Nephron (organoid): ENCODE measurements around the gene FNIP1.
A peak's percentile ranks its signal among the peaks of the same experiment; 100 is the strongest.

Experiments used
- H3K27ac Mint-ChIP-seq, 3 experiments: 2 replicates each; pipeline ENCODE4 v1.8.0; 2020; ENCODE audit warnings: mixed read lengths in 3 of 3, mild to moderate bottlenecking in 2 of 3, moderate library complexity in 1 of 3
- H3K27me3 Mint-ChIP-seq: 2 replicates; pipeline ENCODE4 v1.8.0; 2021; ENCODE audit warnings: low read depth, mild to moderate bottlenecking, moderate library complexity, mixed read lengths
- H3K36me3 Mint-ChIP-seq: 2 replicates; pipeline ENCODE4 v1.8.0; 2020; ENCODE audit warnings: low read depth, mixed read lengths
- H3K4me1 Mint-ChIP-seq: 2 replicates; pipeline ENCODE4 v1.8.0; 2020; ENCODE audit warnings: mixed read lengths
- H3K4me3 Mint-ChIP-seq, 3 experiments: 2 replicates each; pipeline ENCODE4 v1.8.0; 2020; ENCODE audit warnings: mild to moderate bottlenecking in 3 of 3, mixed read lengths in 3 of 3, moderate library complexity in 2 of 3
- H3K9me3 Mint-ChIP-seq: 2 replicates; pipeline ENCODE4 v1.8.0; 2020; ENCODE audit warnings: mixed read lengths
- TF ChIP-seq, protein P1 (sequence below), 3 experiments: fragments of 200-600 bp; sonication (generic); IDR thresholded peaks; one replicate each; pipeline ENCODE4 v1.5.0; 2021; ENCODE audit warnings: antibody characterized with exemption in 3 of 3; ENCODE audit not compliant: unreplicated experiment in 3 of 3

FNIP1 gene

GRCh38 chr5:131610198-131611063 lies 186.4 kb downstream of the FNIP1 start:
- Mint-ChIP-seq H3K27ac (peak overlapping the region in 1 of 3 experiments; percentile 88), H3K27me3 (no peaks in the 10 kb centered on the region), H3K9me3 (no peaks in the 10 kb centered on the region), H3K36me3 (peaks cover 8% of the 10 kb centered on the region), H3K4me1 (peaks cover 29% of the 10 kb centered on the region), H3K4me3 (no peak overlapping the region)
- TF ChIP-seq, protein P1, sequence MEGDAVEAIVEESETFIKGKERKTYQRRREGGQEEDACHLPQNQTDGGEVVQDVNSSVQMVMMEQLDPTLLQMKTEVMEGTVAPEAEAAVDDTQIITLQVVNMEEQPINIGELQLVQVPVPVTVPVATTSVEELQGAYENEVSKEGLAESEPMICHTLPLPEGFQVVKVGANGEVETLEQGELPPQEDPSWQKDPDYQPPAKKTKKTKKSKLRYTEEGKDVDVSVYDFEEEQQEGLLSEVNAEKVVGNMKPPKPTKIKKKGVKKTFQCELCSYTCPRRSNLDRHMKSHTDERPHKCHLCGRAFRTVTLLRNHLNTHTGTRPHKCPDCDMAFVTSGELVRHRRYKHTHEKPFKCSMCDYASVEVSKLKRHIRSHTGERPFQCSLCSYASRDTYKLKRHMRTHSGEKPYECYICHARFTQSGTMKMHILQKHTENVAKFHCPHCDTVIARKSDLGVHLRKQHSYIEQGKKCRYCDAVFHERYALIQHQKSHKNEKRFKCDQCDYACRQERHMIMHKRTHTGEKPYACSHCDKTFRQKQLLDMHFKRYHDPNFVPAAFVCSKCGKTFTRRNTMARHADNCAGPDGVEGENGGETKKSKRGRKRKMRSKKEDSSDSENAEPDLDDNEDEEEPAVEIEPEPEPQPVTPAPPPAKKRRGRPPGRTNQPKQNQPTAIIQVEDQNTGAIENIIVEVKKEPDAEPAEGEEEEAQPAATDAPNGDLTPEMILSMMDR (IDR thresholded peaks at IDR 0.05; ENCODE audit: unreplicated experiment in 3 of 3), result no peak

GRCh38 chr5:131609774-131610173 lies 187.0 kb downstream of the FNIP1 start:
- TF ChIP-seq, protein P1 (IDR thresholded peaks at IDR 0.05; ENCODE audit: unreplicated experiment in 3 of 3), result no peak
- H3K4me3 Mint-ChIP-seq, result no peak overlapping the region

GRCh38 chr5:131608597-131608996 lies 188.2 kb downstream of the FNIP1 start:
- H3K9me3 Mint-ChIP-seq, result no peaks in the 10 kb centered on the region
- H3K27ac Mint-ChIP-seq, result no peak overlapping the region
- H3K4me3 Mint-ChIP-seq, result no peak overlapping the region
- peaks cover 5% of the 10 kb centered on the region for H3K36me3 Mint-ChIP-seq
- H3K4me1 Mint-ChIP-seq, result peaks cover 26% of the 10 kb centered on the region
- no peaks in the 10 kb centered on the region for H3K27me3 Mint-ChIP-seq
- TF ChIP-seq, protein P1 (IDR thresholded peaks at IDR 0.05; ENCODE audit: unreplicated experiment in 3 of 3), result no peak

More at GRCh38 chr5:131609774-131610173, 187.0 kb downstream of the FNIP1 start:
- no peaks in the 10 kb centered on the region for H3K9me3 Mint-ChIP-seq
- peak overlapping the region in 1 of 3 experiments; percentile 88 for H3K27ac Mint-ChIP-seq
- H3K36me3 Mint-ChIP-seq, result peaks cover 8% of the 10 kb centered on the region
- H3K4me1 Mint-ChIP-seq, result peaks cover 29% of the 10 kb centered on the region
- no peaks in the 10 kb centered on the region for H3K27me3 Mint-ChIP-seq

GRCh38 chr5:131607903-131608540 lies 188.8 kb downstream of the FNIP1 start:
- H3K4me3 Mint-ChIP-seq, result no peak overlapping the region
- TF ChIP-seq, protein P1 (IDR thresholded peaks at IDR 0.05; ENCODE audit: unreplicated experiment in 3 of 3), result no peak
- H3K27me3 Mint-ChIP-seq, result no peaks in the 10 kb centered on the region
- H3K9me3 Mint-ChIP-seq, result no peaks in the 10 kb centered on the region
- peaks cover 25% of the 10 kb centered on the region for H3K4me1 Mint-ChIP-seq
- H3K27ac Mint-ChIP-seq, result no peak overlapping the region
- H3K36me3 Mint-ChIP-seq, result peaks cover 4% of the 10 kb centered on the region

DNA sequence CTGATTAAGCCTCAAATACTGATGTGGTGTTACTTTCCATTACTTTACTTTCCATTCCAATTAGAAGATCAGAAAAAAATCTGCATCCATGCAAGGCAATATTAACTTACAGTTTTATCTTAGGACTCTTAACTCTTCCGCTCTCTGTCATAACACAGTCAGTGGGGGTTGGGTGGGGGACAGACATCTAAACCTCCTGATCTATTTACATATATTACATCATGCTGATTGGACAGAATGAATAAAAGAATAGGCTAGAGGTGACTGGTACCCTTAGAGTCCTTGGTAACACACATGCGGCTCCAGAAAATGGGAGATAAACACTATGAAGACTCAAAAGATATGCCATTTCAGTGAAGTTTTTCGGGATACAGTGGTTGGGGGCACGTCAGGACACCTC lies 189.4 kb downstream of the FNIP1 start:
- TF ChIP-seq, protein P1 (IDR thresholded peaks at IDR 0.05; ENCODE audit: unreplicated experiment in 3 of 3), result no peak
- no peak overlapping the region for H3K4me3 Mint-ChIP-seq
- H3K36me3 Mint-ChIP-seq, result peaks cover 4% of the 10 kb centered on the region
- H3K4me1 Mint-ChIP-seq, result peaks cover 25% of the 10 kb centered on the region
- no peaks in the 10 kb centered on the region for H3K27me3 Mint-ChIP-seq
- H3K9me3 Mint-ChIP-seq, result no peaks in the 10 kb centered on the region
- no peak overlapping the region for H3K27ac Mint-ChIP-seq
